ENCODE data around the gene NEMP2. TPM values are rescaled to one million over a fixed set of nuclear protein-coding genes. Genes with fewer than 3 reads are reported as not detected.

The NEMP2 gene
- total RNA-seq, 4 donors from 2014 or later: 1.1 to 1.7 (median 1.6) TPM

DNA sequence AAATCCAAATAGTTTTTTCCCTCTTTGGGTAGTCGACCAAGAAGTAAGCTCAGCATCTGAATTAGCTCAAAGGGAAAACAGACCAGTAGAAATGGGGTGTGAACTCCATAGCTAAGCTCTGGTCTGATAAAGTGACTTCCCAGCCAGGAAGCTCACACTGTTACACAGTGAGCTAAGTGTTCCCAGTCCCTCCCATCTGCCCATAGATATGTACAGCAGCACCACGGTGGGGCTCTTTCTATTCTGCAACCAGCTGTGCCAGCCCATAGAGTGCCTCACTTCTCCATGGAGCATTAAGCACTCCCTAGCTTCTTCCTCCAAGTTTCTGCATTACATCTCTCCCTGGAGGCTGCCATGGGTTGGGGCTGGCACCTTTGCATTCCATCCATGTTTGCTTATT is 27.6 kb upstream of the NEMP2 start:
- no peak for TF ChIP-seq POLR2A (IDR thresholded peaks at IDR 0.05)
- TF ChIP-seq, protein P1, sequence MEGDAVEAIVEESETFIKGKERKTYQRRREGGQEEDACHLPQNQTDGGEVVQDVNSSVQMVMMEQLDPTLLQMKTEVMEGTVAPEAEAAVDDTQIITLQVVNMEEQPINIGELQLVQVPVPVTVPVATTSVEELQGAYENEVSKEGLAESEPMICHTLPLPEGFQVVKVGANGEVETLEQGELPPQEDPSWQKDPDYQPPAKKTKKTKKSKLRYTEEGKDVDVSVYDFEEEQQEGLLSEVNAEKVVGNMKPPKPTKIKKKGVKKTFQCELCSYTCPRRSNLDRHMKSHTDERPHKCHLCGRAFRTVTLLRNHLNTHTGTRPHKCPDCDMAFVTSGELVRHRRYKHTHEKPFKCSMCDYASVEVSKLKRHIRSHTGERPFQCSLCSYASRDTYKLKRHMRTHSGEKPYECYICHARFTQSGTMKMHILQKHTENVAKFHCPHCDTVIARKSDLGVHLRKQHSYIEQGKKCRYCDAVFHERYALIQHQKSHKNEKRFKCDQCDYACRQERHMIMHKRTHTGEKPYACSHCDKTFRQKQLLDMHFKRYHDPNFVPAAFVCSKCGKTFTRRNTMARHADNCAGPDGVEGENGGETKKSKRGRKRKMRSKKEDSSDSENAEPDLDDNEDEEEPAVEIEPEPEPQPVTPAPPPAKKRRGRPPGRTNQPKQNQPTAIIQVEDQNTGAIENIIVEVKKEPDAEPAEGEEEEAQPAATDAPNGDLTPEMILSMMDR (IDR thresholded peaks at IDR 0.05): no peak
- H3K4me3 ChIP-seq (ENCODE audit: low read depth, poor library complexity, severe bottlenecking): no peak overlapping the region
- intact Hi-C loops (cut with DNase I; ENCODE audit: low total_unique reads): no loop called here
- no peak for DNase-seq (ENCODE audit: low spot score in 2 of 2)
- WGBS, 2 donors: 66 to 70% methylated on average over 2 of the region's 2 CpGs

DNA sequence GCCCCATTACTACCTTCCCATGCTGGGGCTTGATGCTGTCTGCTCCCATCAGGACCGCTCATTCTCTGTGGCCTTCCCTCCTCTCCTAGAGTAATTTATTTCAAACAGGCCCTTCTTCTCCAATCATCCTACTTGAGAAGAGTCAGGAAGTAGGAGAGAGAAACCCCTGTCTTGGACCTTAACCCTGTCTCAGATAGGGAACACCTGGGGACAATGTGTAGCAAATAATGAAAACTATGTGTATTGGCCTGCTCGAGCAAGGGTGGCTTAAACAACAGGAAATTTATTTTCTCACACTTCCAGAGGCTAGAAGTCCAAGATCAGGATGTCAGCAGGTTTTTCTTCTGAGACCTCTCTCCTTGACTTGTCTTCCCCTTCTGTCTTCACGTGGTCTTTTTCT is 26.6 kb upstream of the NEMP2 start:
- TF ChIP-seq POLR2A (IDR thresholded peaks at IDR 0.05): no peak
- TF ChIP-seq, protein P1 (IDR thresholded peaks at IDR 0.05): no peak
- H3K4me3 ChIP-seq (ENCODE audit: low read depth, poor library complexity, severe bottlenecking): no peak overlapping the region
- intact Hi-C loops (cut with DNase I; ENCODE audit: low total_unique reads): no loop called here
- DNase-seq (ENCODE audit: low spot score in 2 of 2): no peak
- WGBS, 2 donors: 93% methylated on average over 3 of the region's 3 CpGs

DNA sequence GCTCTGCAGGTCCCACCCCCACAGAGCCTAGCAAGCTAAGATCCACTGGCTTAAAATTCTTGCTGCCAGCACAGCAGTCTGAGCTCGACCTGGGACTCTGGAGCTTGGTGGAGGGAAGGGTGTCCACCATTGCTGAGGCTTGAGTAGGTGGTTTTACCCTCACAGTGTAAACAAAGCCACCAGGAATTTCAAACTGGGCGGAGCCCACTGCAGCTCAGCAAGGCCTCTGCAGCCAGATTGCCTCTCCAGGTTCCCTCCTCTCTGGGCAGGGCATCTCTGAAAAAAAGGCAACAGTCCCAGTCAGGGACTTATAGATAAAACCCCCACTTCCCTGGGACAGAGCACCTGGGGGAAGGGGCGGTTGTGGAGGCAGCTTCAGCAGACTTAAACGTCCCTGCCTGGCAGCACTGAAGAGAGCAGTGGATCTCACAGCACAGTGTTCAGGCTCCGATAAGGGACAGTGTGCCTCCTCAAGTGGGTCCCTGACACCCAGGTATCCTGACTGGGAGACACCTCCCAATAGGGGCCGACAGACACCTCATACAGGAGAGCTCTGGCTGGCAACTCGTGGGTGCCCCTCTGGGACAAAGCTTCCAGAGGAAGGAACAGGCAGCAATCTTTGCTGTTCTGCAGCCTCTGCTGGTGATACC is 20.0 kb upstream of the NEMP2 start:
- WGBS, 2 donors: 77 to 90% methylated on average over 7 of the region's 7 CpGs
- TF ChIP-seq, protein P1 (IDR thresholded peaks at IDR 0.05): no peak
- TF ChIP-seq POLR2A (IDR thresholded peaks at IDR 0.05): no peak
- intact Hi-C loops (cut with DNase I; ENCODE audit: low total_unique reads): no loop called here
- DNase-seq (ENCODE audit: low spot score in 2 of 2): no peak
- no peak overlapping the region for H3K4me3 ChIP-seq (ENCODE audit: low read depth, poor library complexity, severe bottlenecking)

DNA sequence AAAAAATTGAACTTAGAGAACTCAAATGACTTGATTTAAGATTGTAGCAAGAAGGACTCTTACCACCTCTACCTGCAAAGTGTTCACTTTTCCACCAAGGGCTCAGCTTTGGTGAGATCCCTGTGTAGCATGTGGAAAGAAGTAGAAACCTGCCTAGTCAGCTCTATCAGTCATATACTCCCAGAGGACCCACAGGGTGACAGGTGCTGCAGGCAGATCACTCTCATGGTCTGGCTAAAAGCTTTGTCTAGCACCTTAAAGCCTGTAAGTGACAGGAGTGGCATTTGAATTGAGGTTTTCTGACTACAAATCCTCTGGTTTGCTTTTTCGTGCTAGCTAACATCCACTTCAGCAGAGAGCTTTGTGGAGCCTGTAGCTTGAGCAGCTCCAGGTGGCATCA is 18.7 kb upstream of the NEMP2 start:
- 96 to 100% methylated on average over 1 of the region's 1 CpG for WGBS, 2 donors
- H3K4me3 ChIP-seq (ENCODE audit: low read depth, poor library complexity, severe bottlenecking): no peak overlapping the region
- intact Hi-C loops (cut with DNase I; ENCODE audit: low total_unique reads): no loop called here
- no peak for TF ChIP-seq POLR2A (IDR thresholded peaks at IDR 0.05)
- TF ChIP-seq, protein P1 (IDR thresholded peaks at IDR 0.05): no peak
- no peak for DNase-seq (ENCODE audit: low spot score in 2 of 2)

DNA sequence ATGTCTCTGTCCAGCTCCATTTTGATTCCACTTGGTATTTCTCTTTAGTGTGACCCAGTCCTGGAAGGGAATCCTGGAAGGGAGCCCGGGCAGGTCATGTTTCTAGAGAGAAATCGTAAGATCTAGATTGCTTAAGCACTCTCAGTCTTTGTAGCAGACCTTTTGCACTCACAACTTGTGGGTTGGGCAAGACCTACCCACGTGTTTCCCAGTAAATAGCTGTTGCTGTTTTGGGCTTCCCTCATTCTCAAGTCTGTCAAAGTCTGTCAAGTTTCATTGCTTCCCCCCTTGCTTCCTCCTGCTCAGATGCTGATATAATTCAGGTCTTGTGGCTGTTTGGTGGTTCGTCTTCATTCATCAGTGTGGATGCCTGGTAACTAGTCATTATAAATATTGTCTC is 17.4 kb upstream of the NEMP2 start:
- WGBS, 2 donors: 76 to 80% methylated on average over 4 of the region's 4 CpGs
- intact Hi-C loops (cut with DNase I; ENCODE audit: low total_unique reads): no loop called here

More for the DNA sequence above, 17.4 kb upstream of the NEMP2 start:
- DNase-seq (ENCODE audit: low spot score in 2 of 2): no peak
- TF ChIP-seq POLR2A (IDR thresholded peaks at IDR 0.05): no peak
- TF ChIP-seq, protein P1 (IDR thresholded peaks at IDR 0.05): no peak
- H3K4me3 ChIP-seq (ENCODE audit: low read depth, poor library complexity, severe bottlenecking): no peak overlapping the region

All from lower leg skin (tissue), 4 donors.